Stomach (tissue), 4 donors: Measurements from ENCODE around the gene RPSA.

ENCODE experiments used
- CTCF ChIP-seq, 7 experiments: fragments of 450-650 bp in 4 of 7; fragments of 200-600 bp in 3 of 7; sonication (generic) in 3 of 7; IDR thresholded peaks; one replicate each; pipeline ENCODE4 v1.5.1; 2016 to 2019; ENCODE audit warnings: antibody characterized with exemption in 7 of 7, control low read depth in 2 of 7, mild to moderate bottlenecking in 1 of 7
- EP300 ChIP-seq: sonication (generic); formaldehyde crosslinking; IDR thresholded peaks from one replicate; pipeline ENCODE4 v1.6.1; 2017; ENCODE audit warnings: antibody characterized with exemption
- POLR2A ChIP-seq, 4 donors: fragments of 450-650 bp; IDR thresholded peaks; one replicate each; pipeline ENCODE4 v1.6.1; 2016; ENCODE audit warnings: antibody characterized with exemption in 4 of 4, control low read depth in 2 of 4, mild to moderate bottlenecking in 1 of 4, moderate library complexity in 1 of 4
- POLR2AphosphoS5 ChIP-seq, 3 donors: sonication (generic); formaldehyde crosslinking; IDR thresholded peaks; one replicate each; pipeline ENCODE4 v1.6.1; 2016; ENCODE audit warnings: antibody characterized with exemption in 3 of 3

DNA sequence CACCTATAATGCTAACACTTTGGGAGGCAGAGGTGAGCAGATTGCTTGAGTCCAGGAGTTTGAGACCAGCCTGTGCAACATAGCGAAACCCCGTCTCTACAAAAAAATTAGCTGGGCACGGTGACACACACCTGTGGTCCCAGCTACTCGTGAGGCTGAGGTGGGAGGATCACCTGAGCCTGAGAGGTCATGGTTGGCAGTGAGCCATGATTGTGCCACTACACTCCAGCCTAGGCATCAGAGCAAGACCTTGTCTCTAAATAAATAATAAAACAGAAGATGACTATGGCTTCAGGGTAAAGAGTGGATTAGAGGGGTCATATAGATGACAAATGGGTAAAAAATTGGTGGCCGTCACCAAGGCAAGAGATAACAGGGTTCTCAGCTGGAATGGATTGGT lies 20.2 kb upstream of the RPSA start:
- no peak for TF ChIP-seq EP300
- TF ChIP-seq POLR2AphosphoS5 (IDR thresholded peaks at IDR 0.05) = no peak
- TF ChIP-seq CTCF (IDR thresholded peaks at IDR 0.05) = no peak
- TF ChIP-seq POLR2A (IDR thresholded peaks at IDR 0.05) = no peak
